Trophoblast cell (in vitro differentiated cells and primary cell): Measurements from ENCODE around the gene DDIT4.

ENCODE experiments used
- DNase-seq, 2 donors: peaks; one replicate each; pipeline ENCODE4 v3.0.0-alpha.2; 2016
- H2AFZ ChIP-seq: 2 replicates; pipeline ENCODE4 v1.6.1; 2013; ENCODE audit warnings: low read length, moderate library complexity, mild to moderate bottlenecking; ENCODE audit not compliant: insufficient read depth, poor library complexity
- H2AK5ac ChIP-seq: 2 replicates; pipeline ENCODE4 v1.6.1; 2013; ENCODE audit warnings: mild to moderate bottlenecking, low read length
- H2BK120ac ChIP-seq: 2 replicates; pipeline ENCODE4 v1.6.1; 2013; ENCODE audit warnings: low read length, mild to moderate bottlenecking, moderate library complexity; ENCODE audit not compliant: insufficient read depth, poor library complexity
- H2BK12ac ChIP-seq: 2 replicates; pipeline ENCODE4 v1.6.1; 2013; ENCODE audit warnings: mild to moderate bottlenecking, low read length, moderate library complexity
- H2BK5ac ChIP-seq: 2 replicates; pipeline ENCODE4 v1.6.1; 2013; ENCODE audit warnings: low read length, low read depth, moderate library complexity, mild to moderate bottlenecking; ENCODE audit not compliant: poor library complexity
- H3K14ac ChIP-seq: 2 replicates; pipeline ENCODE4 v1.6.1; 2013; ENCODE audit warnings: mild to moderate bottlenecking, low read length
- H3K18ac ChIP-seq: 2 replicates; pipeline ENCODE4 v1.6.1; 2013; ENCODE audit warnings: mild to moderate bottlenecking, low read length
- H3K23ac ChIP-seq: 2 replicates; pipeline ENCODE4 v1.6.1; 2013; ENCODE audit warnings: low read length
- H3K27ac ChIP-seq: 2 replicates; pipeline ENCODE4 v1.5.1; 2013; ENCODE audit warnings: low read depth, mild to moderate bottlenecking, inconsistent platforms, low read length, moderate library complexity
- H3K27me3 ChIP-seq: 2 replicates; pipeline ENCODE4 v1.6.1; 2013; ENCODE audit warnings: inconsistent platforms, mild to moderate bottlenecking, low read length, moderate library complexity; ENCODE audit not compliant: insufficient read depth
- H3K36me3 ChIP-seq, 2 experiments: 1 replicate in 1 of 2; 2 replicates in 1 of 2; pipeline ENCODE4 v1.6.1; 2013; ENCODE audit warnings: low read length in 2 of 2, mild to moderate bottlenecking in 2 of 2, moderate library complexity in 1 of 2; ENCODE audit not compliant: insufficient read depth in 2 of 2, control insufficient read depth in 1 of 2
- H3K4ac ChIP-seq: 2 replicates; pipeline ENCODE4 v1.6.1; 2013; ENCODE audit warnings: low read depth, mild to moderate bottlenecking, low read length, moderate library complexity
- H3K4me1 ChIP-seq, 2 experiments: 1 replicate in 1 of 2; 2 replicates in 1 of 2; pipeline ENCODE4 v1.6.1; 2013; ENCODE audit warnings: low read length in 2 of 2, mild to moderate bottlenecking in 2 of 2, moderate library complexity in 1 of 2; ENCODE audit not compliant: insufficient read depth in 2 of 2, control insufficient read depth in 1 of 2
- H3K4me2 ChIP-seq: 2 replicates; pipeline ENCODE4 v1.6.1; 2013; ENCODE audit warnings: inconsistent platforms, mild to moderate bottlenecking, low read length, moderate library complexity
- H3K4me3 ChIP-seq: 2 replicates; pipeline ENCODE4 v1.5.1; 2013; ENCODE audit warnings: mild to moderate bottlenecking, low read depth, low read length, inconsistent platforms
- H3K79me1 ChIP-seq: one replicate; pipeline ENCODE4 v1.6.1; 2013; ENCODE audit warnings: low read length
- H3K79me2 ChIP-seq: 2 replicates; pipeline ENCODE4 v1.6.1; 2013; ENCODE audit warnings: low read length, mild to moderate bottlenecking; ENCODE audit not compliant: control insufficient read depth, insufficient read depth, poor library complexity
- H3K9ac ChIP-seq: 2 replicates; pipeline ENCODE4 v1.6.1; 2013; ENCODE audit warnings: mild to moderate bottlenecking, low read length
- H3K9me3 ChIP-seq: 2 replicates; pipeline ENCODE4 v1.6.1; 2013; ENCODE audit warnings: low read depth, mild to moderate bottlenecking, control low read depth, inconsistent platforms, low read length; ENCODE audit not compliant: insufficient read depth
- H4K12ac ChIP-seq: 2 replicates; pipeline ENCODE4 v1.6.1; 2013; ENCODE audit warnings: low read depth, mild to moderate bottlenecking, low read length, moderate library complexity
- H4K8ac ChIP-seq: 2 replicates; pipeline ENCODE4 v1.6.1; 2013; ENCODE audit warnings: low read depth, mild to moderate bottlenecking, low read length, moderate library complexity
- H4K91ac ChIP-seq: one replicate; pipeline ENCODE4 v1.6.1; 2013; ENCODE audit warnings: low read depth, mild to moderate bottlenecking, low read length, moderate library complexity
- WGBS: extraction: QIAGEN DNeasy Blood & Tissue Kit; methylation state at CpG from one replicate; pipeline ENCODE4 v1.1.7; 2013; ENCODE audit warnings: missing lambda C conversion rate; ENCODE audit not compliant: insufficient read length, insufficient coverage; ENCODE audit errors: extremely low coverage; 5-methylcytosine and 5-hydroxymethylcytosine counted together

The DDIT4 gene

GRCh38 chr10:72228318-72228751 lies 45.4 kb upstream of the DDIT4 start:
- Histone ChIP-seq H3K79me2 (no peaks in the 10 kb centered on the region), H3K36me3 (peaks cover 12 to 14% of the 10 kb centered on the region in 2 experiments), H3K4me1 (no peaks in the 10 kb centered on the region), H4K12ac (no peak overlapping the region), H3K23ac (no peak overlapping the region), H3K27ac (no peak overlapping the region), H4K91ac (no peak overlapping the region), H3K9me3 (no peaks in the 10 kb centered on the region), H3K4me2 (no peak overlapping the region), H2AK5ac (no peak overlapping the region), H3K27me3 (no peaks in the 10 kb centered on the region), H3K79me1 (no peaks in the 10 kb centered on the region), H3K14ac (no peak overlapping the region), H2AFZ (no peak overlapping the region), H4K8ac (no peak overlapping the region), H3K9ac (no peak overlapping the region), H2BK5ac (no peak overlapping the region), H2BK12ac (no peak overlapping the region), H3K4me3 (no peak overlapping the region), H2BK120ac (no peak overlapping the region), H3K4ac (no peak overlapping the region), H3K18ac (no peak overlapping the region)
- DNase-seq, result no peak
- no CpG with 5 or more reads among the region's 2 CpGs for WGBS

- H3K4me1 ChIP-seq, result no peaks in the 10 kb centered on the region
- H2AFZ ChIP-seq, result no peak overlapping the region
- no peak overlapping the region for H4K91ac ChIP-seq
- H3K23ac ChIP-seq, result no peak overlapping the region
- no peak overlapping the region for H3K9ac ChIP-seq
- no peak overlapping the region for H2BK120ac ChIP-seq
- no peak overlapping the region for H2BK5ac ChIP-seq
- H3K79me1 ChIP-seq, result no peaks in the 10 kb centered on the region
- H3K14ac ChIP-seq, result no peak overlapping the region
- no peak overlapping the region for H3K4me3 ChIP-seq
- H3K27me3 ChIP-seq, result no peaks in the 10 kb centered on the region
- no peak overlapping the region for H3K4ac ChIP-seq
- no peak overlapping the region for H3K4me2 ChIP-seq
- no peak overlapping the region for H2AK5ac ChIP-seq
- no peaks in the 10 kb centered on the region for H3K9me3 ChIP-seq
- no peak overlapping the region for H3K18ac ChIP-seq
- DNase-seq, result no peak
- no peak overlapping the region for H4K12ac ChIP-seq
- no CpG with 5 or more reads among the region's 8 CpGs for WGBS
- peaks cover 13 to 15% of the 10 kb centered on the region in 2 experiments for H3K36me3 ChIP-seq
- no peak overlapping the region for H2BK12ac ChIP-seq
- H3K79me2 ChIP-seq, result no peaks in the 10 kb centered on the region
- no peak overlapping the region for H4K8ac ChIP-seq
- H3K27ac ChIP-seq, result no peak overlapping the region
Measured at GRCh38 chr10:72229261-72230251, 44.2 kb upstream of the DDIT4 start.

- no peak for DNase-seq
- H3K79me1 ChIP-seq, result no peaks in the 10 kb centered on the region
- H3K27ac ChIP-seq, result no peak overlapping the region
- no peak overlapping the region for H4K12ac ChIP-seq
- no peak overlapping the region for H2BK120ac ChIP-seq
- H2BK12ac ChIP-seq, result no peak overlapping the region
- H3K4me3 ChIP-seq, result no peak overlapping the region
- H3K4ac ChIP-seq, result no peak overlapping the region
- no peak overlapping the region for H2BK5ac ChIP-seq
- H2AFZ ChIP-seq, result no peak overlapping the region
- no peak overlapping the region for H3K23ac ChIP-seq
- no peaks in the 10 kb centered on the region for H3K4me1 ChIP-seq
- H3K79me2 ChIP-seq, result no peaks in the 10 kb centered on the region
- H3K18ac ChIP-seq, result no peak overlapping the region
- H2AK5ac ChIP-seq, result no peak overlapping the region
- H4K8ac ChIP-seq, result no peak overlapping the region
- H3K14ac ChIP-seq, result no peak overlapping the region
- no peaks in the 10 kb centered on the region for H3K27me3 ChIP-seq
- no peak overlapping the region for H3K4me2 ChIP-seq
- H3K9me3 ChIP-seq, result no peaks in the 10 kb centered on the region
- H4K91ac ChIP-seq, result no peak overlapping the region
- peaks cover 17 to 19% of the 10 kb centered on the region in 2 experiments for H3K36me3 ChIP-seq
- no peak overlapping the region for H3K9ac ChIP-seq
Measured at GRCh38 chr10:72233621-72234020, 40.1 kb upstream of the DDIT4 start.

GRCh38 chr10:72234560-72235095 lies 39.1 kb upstream of the DDIT4 start:
- Histone ChIP-seq H3K79me2 (no peaks in the 10 kb centered on the region), H2BK120ac (no peak overlapping the region)
- no CpG with 5 or more reads among the region's 6 CpGs for WGBS

More at GRCh38 chr10:72234560-72235095, 39.1 kb upstream of the DDIT4 start:
- no peak overlapping the region for H2AK5ac ChIP-seq
- no peak overlapping the region for H3K18ac ChIP-seq
- no peak for DNase-seq
- H3K4ac ChIP-seq, result no peak overlapping the region
- no peak overlapping the region for H2BK5ac ChIP-seq
- no peak overlapping the region for H3K4me3 ChIP-seq
- no peak overlapping the region for H2AFZ ChIP-seq
- H3K23ac ChIP-seq, result no peak overlapping the region
- no peak overlapping the region for H4K91ac ChIP-seq
- no peak overlapping the region for H4K12ac ChIP-seq
- H3K4me1 ChIP-seq, result no peaks in the 10 kb centered on the region
- no peak overlapping the region for H3K9ac ChIP-seq
- peaks cover 17 to 19% of the 10 kb centered on the region in 2 experiments for H3K36me3 ChIP-seq
- H2BK12ac ChIP-seq, result no peak overlapping the region
- H3K79me1 ChIP-seq, result no peaks in the 10 kb centered on the region
- no peaks in the 10 kb centered on the region for H3K9me3 ChIP-seq
- no peak overlapping the region for H3K14ac ChIP-seq
- no peak overlapping the region for H3K4me2 ChIP-seq
- no peaks in the 10 kb centered on the region for H3K27me3 ChIP-seq
- H3K27ac ChIP-seq, result no peak overlapping the region
- no peak overlapping the region for H4K8ac ChIP-seq
